Tibial nerve (tissue), 4 donors: ENCODE data around the gene TOMM40L. TPM values are rescaled to one million over a fixed set of nuclear protein-coding genes. Genes with fewer than 3 reads are reported as not detected.

Source experiments
- DNase-seq, 2 donors: peaks; one replicate each; pipeline ENCODE4 v3.0.0-alpha.2; 2019; ENCODE audit warnings: low spot score in 2 of 2
- H3K27ac ChIP-seq, 4 donors: fragments of 200-600 bp; sonication (generic) in 3 of 4; one replicate each; pipeline ENCODE4 v1.5.1; 2017 to 2019; ENCODE audit warnings: mild to moderate bottlenecking in 1 of 4
- H3K27me3 ChIP-seq, 2 donors: fragments of 200-600 bp; sonication (generic) in 1 of 2; one replicate each; pipeline versions ENCODE4 v1.5.1 to v1.6.0; 2017 to 2019
- H3K36me3 ChIP-seq, 3 donors: fragments of 200-600 bp; sonication (generic); one replicate each; pipeline ENCODE4 v1.5.1; 2018 to 2019
- H3K4me1 ChIP-seq, 4 donors: fragments of 200-600 bp; sonication (generic) in 3 of 4; one replicate each; pipeline ENCODE4 v1.5.1; 2017 to 2019
- H3K4me3 ChIP-seq, 4 donors: fragments of 200-600 bp; sonication (generic) in 3 of 4; one replicate each; pipeline ENCODE4 v1.5.1; 2017 to 2019; ENCODE audit warnings: mild to moderate bottlenecking in 1 of 4, moderate library complexity in 1 of 4
- H3K9me3 ChIP-seq, 4 donors: fragments of 200-600 bp; sonication (generic) in 3 of 4; one replicate each; pipeline ENCODE4 v1.5.1; 2017 to 2019
- CTCF ChIP-seq, 5 experiments: fragments of 200-600 bp in 3 of 5; fragments of 450-650 bp in 2 of 5; sonication (generic) in 3 of 5; IDR thresholded peaks; one replicate each; pipeline ENCODE4 v1.5.1; 2016 to 2019; ENCODE audit warnings: antibody characterized with exemption in 5 of 5, mild to moderate bottlenecking in 3 of 5, moderate library complexity in 2 of 5
- EP300 ChIP-seq, 2 donors: sonication (generic); formaldehyde crosslinking; IDR thresholded peaks; one replicate each; pipeline ENCODE4 v1.6.1; 2017; ENCODE audit warnings: antibody characterized with exemption in 2 of 2, mild to moderate bottlenecking in 1 of 2
- POLR2A ChIP-seq, 2 donors: fragments of 450-650 bp; IDR thresholded peaks; one replicate each; pipeline ENCODE4 v1.6.1; 2017; ENCODE audit warnings: antibody characterized with exemption in 2 of 2, mild to moderate bottlenecking in 2 of 2, moderate library complexity in 2 of 2
- WGBS, 2 donors: methylation state at CpG; one replicate each; pipeline ENCODE4 v1.1.5; 2018; 5-methylcytosine and 5-hydroxymethylcytosine counted together
- total RNA-seq, 4 donors: library from RNA; depleted of rRNA; stranded (reverse); fragments of >200 nt; gene quantifications; one replicate each; pipeline ENCODE4 v1.1.0, GENCODE V29; 2016

The TOMM40L gene
- total RNA-seq, 4 donors from 2014 or later = 4.3 to 13.8 (median 8.0) TPM

DNA sequence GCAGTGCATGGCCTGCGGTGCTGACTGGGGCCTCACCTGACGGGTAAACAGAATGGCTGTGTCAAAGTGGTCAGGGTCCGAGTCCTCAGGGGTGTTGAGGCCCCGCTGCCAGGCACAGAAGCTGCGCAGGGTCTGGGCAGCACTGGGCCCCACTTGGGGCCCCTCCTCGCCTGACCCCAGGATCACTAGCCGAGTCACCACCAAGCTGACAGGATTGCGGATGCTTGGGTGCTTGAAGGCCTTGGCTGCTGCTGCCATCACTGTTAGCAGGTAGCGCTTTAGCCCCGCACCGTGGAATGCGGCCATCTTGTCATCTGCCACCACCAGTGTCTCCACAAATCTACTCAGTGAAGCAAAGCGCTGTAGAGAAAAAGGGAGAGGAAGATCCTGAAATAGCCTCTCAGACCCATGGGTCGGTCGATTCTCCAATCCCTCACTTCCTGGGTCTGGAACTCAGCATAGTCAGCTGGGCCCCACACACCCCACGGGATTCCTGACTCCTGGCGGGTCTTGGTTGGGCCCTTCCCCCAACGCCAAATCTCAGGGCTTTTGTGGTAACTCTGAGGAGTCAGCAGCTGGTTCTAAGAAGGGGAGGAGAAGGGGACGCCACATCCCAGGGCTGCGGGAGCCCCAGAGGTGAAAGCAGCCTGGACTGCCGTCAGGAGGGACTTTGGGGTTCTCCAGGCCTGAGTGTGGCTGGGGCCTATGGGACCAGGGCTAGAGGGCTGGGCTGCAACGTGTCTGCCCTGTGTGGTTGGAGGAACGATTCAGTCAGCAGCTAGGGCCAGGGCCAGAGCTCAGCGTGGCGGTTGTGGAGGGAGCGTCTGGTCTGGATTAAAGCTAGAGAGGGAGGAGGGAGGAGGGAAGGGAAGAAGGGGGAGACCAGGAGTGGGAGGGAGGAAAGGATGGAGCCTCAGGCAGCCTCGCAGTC lies 29.1 kb upstream of the TOMM40L start:
- TF ChIP-seq CTCF (IDR thresholded peaks at IDR 0.05) (no peak), POLR2A (IDR thresholded peaks at IDR 0.05) (no peak), EP300 (IDR thresholded peaks at IDR 0.05) (no peak)
- Histone ChIP-seq H3K9me3 (no peaks in the 10 kb centered on the region), H3K27ac (peak overlapping the region; percentile 95 to 98 (median 96)), H3K4me1 (peaks cover 7 to 96% (median 74%) of the 10 kb centered on the region in 4 donors), H3K27me3 (no peaks in the 10 kb centered on the region), H3K36me3 (peaks cover 0 to 4% (median 0%) of the 10 kb centered on the region in 3 donors), H3K4me3 (peak overlapping the region; percentile 10 to 50 (median 30))
- peak in 1 of 2 donors; percentile 47 for DNase-seq
- 42 to 46% methylated on average over 24 to 25 of the region's 27 CpGs for WGBS, 2 donors

DNA sequence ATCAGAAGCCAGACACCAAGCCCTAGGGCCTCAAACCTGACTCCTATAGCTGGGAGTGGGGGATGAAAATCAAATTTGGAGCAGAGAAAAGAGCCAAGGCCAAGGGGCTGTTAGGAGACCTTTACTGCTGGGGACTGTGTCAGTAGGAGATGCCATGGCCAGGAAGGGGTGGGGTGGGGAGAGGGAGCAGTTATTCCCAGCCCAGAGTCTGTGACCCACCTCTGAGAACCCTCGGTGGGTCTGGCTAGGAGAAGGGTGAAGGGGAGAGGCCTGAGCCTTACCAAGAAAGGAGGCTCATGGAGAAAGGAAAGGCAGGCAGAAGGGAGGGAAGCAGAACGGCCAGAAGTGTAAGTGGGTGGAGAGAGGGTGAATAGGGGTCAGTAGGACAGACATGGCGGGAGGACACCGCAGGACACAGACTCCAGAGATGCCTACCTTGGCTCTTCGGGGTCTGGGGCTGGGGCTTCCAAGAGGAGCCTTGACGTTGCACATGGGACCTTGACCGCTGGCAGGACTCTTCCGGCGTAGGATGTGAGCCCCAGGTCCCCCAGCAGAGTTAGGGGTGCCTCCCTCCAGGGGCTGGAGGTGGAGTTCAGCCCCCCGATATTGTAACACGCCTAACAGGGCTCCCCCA lies 28.2 kb upstream of the TOMM40L start:
- Histone ChIP-seq H3K27ac (peak overlapping the region; percentile 95 to 98 (median 96)), H3K4me1 (peaks cover 7 to 90% (median 74%) of the 10 kb centered on the region in 4 donors), H3K4me3 (peak overlapping the region; percentile 10 to 50 (median 30)), H3K9me3 (no peaks in the 10 kb centered on the region), H3K36me3 (no peaks in the 10 kb centered on the region), H3K27me3 (no peaks in the 10 kb centered on the region)
- no peak for DNase-seq
- TF ChIP-seq CTCF (IDR thresholded peaks at IDR 0.05) (no peak), EP300 (IDR thresholded peaks at IDR 0.05) (no peak), POLR2A (IDR thresholded peaks at IDR 0.05) (no peak)
- 17 to 22% methylated on average over 9 of the region's 11 CpGs for WGBS, 2 donors

DNA sequence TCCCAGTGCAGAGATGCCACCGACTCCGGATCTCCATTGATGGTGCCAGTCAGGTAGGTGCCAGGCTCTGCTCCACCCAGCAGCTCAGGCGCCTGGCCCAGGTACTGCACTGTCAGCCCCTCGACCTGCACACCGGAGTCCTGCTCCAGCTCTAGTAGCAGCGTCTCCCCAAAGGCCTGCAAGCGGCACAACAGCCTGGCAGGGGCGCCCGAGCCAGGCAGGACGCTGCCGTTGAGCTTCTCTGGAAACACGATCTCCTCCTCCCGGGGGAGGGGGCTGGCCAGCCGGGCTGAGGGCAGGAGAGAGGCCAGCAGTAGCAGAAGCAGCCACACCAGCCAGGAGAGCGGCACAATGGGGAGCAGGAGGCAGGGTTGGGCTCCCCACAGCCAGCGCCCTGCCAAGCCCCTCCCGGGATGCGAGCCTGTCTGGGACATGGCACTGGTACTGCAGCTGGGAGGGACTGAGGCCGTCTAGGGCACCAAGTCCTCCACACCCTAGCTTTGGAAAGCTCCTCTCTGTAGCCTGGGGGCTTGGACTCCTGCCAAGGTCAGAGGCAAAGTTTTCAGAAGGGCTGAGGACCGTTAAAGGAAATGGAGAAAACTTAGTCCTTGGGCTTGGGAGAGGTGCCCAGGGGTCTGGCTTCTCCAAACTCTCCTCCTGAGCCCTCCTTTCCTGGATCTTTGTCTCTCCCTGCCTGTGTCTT lies 27.5 kb upstream of the TOMM40L start:
- H3K36me3 ChIP-seq = no peaks in the 10 kb centered on the region
- peak overlapping the region; percentile 95 to 98 (median 96) for H3K27ac ChIP-seq
- no peaks in the 10 kb centered on the region for H3K27me3 ChIP-seq
- no peaks in the 10 kb centered on the region for H3K9me3 ChIP-seq
- no peak for DNase-seq
- peaks cover 7 to 90% (median 75%) of the 10 kb centered on the region in 4 donors for H3K4me1 ChIP-seq
- peak overlapping the region; percentile 10 to 50 (median 30) for H3K4me3 ChIP-seq
- peak in 1 of 5 experiments; percentile 4 for TF ChIP-seq CTCF (IDR thresholded peaks at IDR 0.05)
- no peak for TF ChIP-seq POLR2A (IDR thresholded peaks at IDR 0.05)
- no peak for TF ChIP-seq EP300 (IDR thresholded peaks at IDR 0.05)
- 13 to 38% methylated on average over 11 to 12 of the region's 20 CpGs for WGBS, 2 donors

GRCh38 chr1:161198897-161199431 lies 26.9 kb upstream of the TOMM40L start, which contains the start of gene ADAMTS4:
ADAMTS4 (minus strand) TSS chr1:161199054; CDS start chr1:161198627, 427 bp downstream.
- WGBS, 2 donors = 12 to 17% methylated on average over 11 of the region's 11 CpGs
- H3K27ac ChIP-seq = peak within 1 kb of the TSS; percentile 95 to 98 (median 96)
- H3K27me3 ChIP-seq = no peaks in the 10 kb centered on the region
- no peaks in the 10 kb centered on the region for H3K9me3 ChIP-seq
- peaks cover 7 to 90% (median 75%) of the 10 kb centered on the region in 4 donors for H3K4me1 ChIP-seq
- H3K4me3 ChIP-seq = peak within 1 kb of the TSS; percentile 10 to 50 (median 30)
- DNase-seq = peak in 1 of 2 donors; percentile 50
- TF ChIP-seq EP300 (IDR thresholded peaks at IDR 0.05) (peak in 1 of 2 donors; percentile 85), POLR2A (IDR thresholded peaks at IDR 0.05) (peak; percentile 37 to 48), CTCF (IDR thresholded peaks at IDR 0.05) (no peak)
- peaks cover 0 to 6% (median 0%) of the 10 kb centered on the region in 3 donors for H3K36me3 ChIP-seq
